Cerebellar cortex (tissue), 1 donor: ENCODE data around the gene UBE2N.
"Not testable (repeated sequence)": the region's sequence is repeated elsewhere in the genome, so short reads cannot be mapped to it uniquely, and the experiment has no call there.

ENCODE experiments used
- DNase-seq: peaks from one replicate; pipeline ENCODE4 v3.0.0-alpha.2; 2015; ENCODE audit warnings: low spot score

UBE2N gene

GRCh38 chr12:93443576-93443975 lies 1.8 kb upstream of the UBE2N start:
- no peak for DNase-seq

- DNase-seq, result no peak
These were observed 929 bp upstream of the UBE2N start for GRCh38 chr12:93442411-93443340.

GRCh38 chr12:93441081-93441616 lies 598 bp downstream of the UBE2N start:
- DNase-seq, result no peak

- DNase-seq, result no peak
These were observed 1.5 kb downstream of the UBE2N start for GRCh38 chr12:93440043-93440835.

- no peak for DNase-seq
These were observed 3.3 kb downstream of the UBE2N start for GRCh38 chr12:93438266-93439050.

- no peak for DNase-seq
These were observed 7.4 kb downstream of the UBE2N start for GRCh38 chr12:93434256-93434865.

- DNase-seq, result not testable (repeated sequence)
These were observed 9.7 kb downstream of the UBE2N start for GRCh38 chr12:93432031-93432430.

- no peak for DNase-seq
These were observed 11.5 kb downstream of the UBE2N start for GRCh38 chr12:93430280-93430679.

- no peak for DNase-seq
These were observed 11.9 kb downstream of the UBE2N start for GRCh38 chr12:93429852-93430251.

GRCh38 chr12:93429448-93429847 lies 12.3 kb downstream of the UBE2N start:
- no peak for DNase-seq

GRCh38 chr12:93427779-93428564 lies 13.8 kb downstream of the UBE2N start:
- no peak for DNase-seq

GRCh38 chr12:93426412-93426805 lies 15.3 kb downstream of the UBE2N start:
- no peak for DNase-seq

GRCh38 chr12:93425736-93426411 lies 15.9 kb downstream of the UBE2N start:
- DNase-seq, result no peak

- DNase-seq, result no peak
These were observed 19.7 kb downstream of the UBE2N start for GRCh38 chr12:93422050-93422449.

- peak; percentile 65 for DNase-seq
These were observed 22.2 kb downstream of the UBE2N start for GRCh38 chr12:93419388-93420034.

GRCh38 chr12:93417967-93418480 lies 23.7 kb downstream of the UBE2N start:
- DNase-seq, result no peak

- DNase-seq, result no peak
These were observed 25.9 kb downstream of the UBE2N start for GRCh38 chr12:93415723-93416464.

GRCh38 chr12:93413064-93413463 lies 28.7 kb downstream of the UBE2N start:
- DNase-seq, result no peak

GRCh38 chr12:93412396-93412795 lies 29.4 kb downstream of the UBE2N start:
- DNase-seq, result not testable (repeated sequence)
